Thyroid gland (tissue), 4 donors: ENCODE measurements around the gene CHN2. TPM values are rescaled to one million over a fixed set of nuclear protein-coding genes. Genes with fewer than 3 reads are reported as not detected.

Experiments used
- DNase-seq, 2 donors: peaks; one replicate each; pipeline ENCODE4 v3.0.0-alpha.2; 2019
- H3K27ac ChIP-seq, 3 donors: fragments of 200-600 bp; sonication (generic); 1 replicate in 2 of 3; 2 replicates in 1 of 3; pipeline ENCODE4 v1.5.1; 2016 to 2019; ENCODE audit warnings: mild to moderate bottlenecking in 1 of 3, moderate library complexity in 1 of 3
- H3K27me3 ChIP-seq: fragments of 200-600 bp; sonication (generic); one replicate; pipeline ENCODE4 v1.5.1; 2019
- H3K36me3 ChIP-seq, 2 donors: fragments of 200-600 bp; sonication (generic); one replicate each; pipeline ENCODE4 v1.5.1; 2016 to 2019
- H3K4me1 ChIP-seq, 2 donors: fragments of 200-600 bp; sonication (generic); one replicate each; pipeline ENCODE4 v1.5.1; 2017 to 2019
- H3K4me3 ChIP-seq, 3 donors: fragments of 200-600 bp; sonication (generic); replicated peaks in 1 of 3; 1 replicate in 2 of 3; 2 replicates in 1 of 3; pipeline ENCODE4 v1.5.1; 2016; ENCODE audit warnings: mild to moderate bottlenecking in 1 of 3
- H3K9me3 ChIP-seq: fragments of 200-600 bp; sonication (generic); one replicate; pipeline ENCODE4 v1.5.1; 2017
- POLR2A ChIP-seq, 2 donors: fragments of 450-650 bp; IDR thresholded peaks; one replicate each; pipeline ENCODE4 v1.6.1; 2017; ENCODE audit warnings: antibody characterized with exemption in 2 of 2, mild to moderate bottlenecking in 2 of 2, moderate library complexity in 1 of 2
- WGBS, 2 donors: methylation state at CpG; one replicate each; pipeline ENCODE4 v1.1.5; 2017; 5-methylcytosine and 5-hydroxymethylcytosine counted together
- intact Hi-C: fragments of 100-400 bp; cut with DNase I; formaldehyde crosslinking; loops from one replicate; pipeline ENCODE4 v1.15.1; 2023
- total RNA-seq, 4 donors: library from RNA; depleted of rRNA; stranded (reverse); fragments of >200 nt; gene quantifications; one replicate each; pipeline ENCODE4 v1.2.3, GENCODE V29; 2016
- TF ChIP-seq, protein P1 (sequence below), 6 experiments: fragments of 200-600 bp in 3 of 6; fragments of 450-650 bp in 3 of 6; sonication (generic) in 3 of 6; IDR thresholded peaks; one replicate each; pipeline ENCODE4 v1.5.1; 2016 to 2019; ENCODE audit warnings: antibody characterized with exemption in 6 of 6, mild to moderate bottlenecking in 2 of 6, inconsistent platforms in 1 of 6, moderate library complexity in 1 of 6

CHN2 gene
- total RNA-seq, 4 donors from 2014 or later = 11.7 to 54.3 (median 41.4) TPM

DNA sequence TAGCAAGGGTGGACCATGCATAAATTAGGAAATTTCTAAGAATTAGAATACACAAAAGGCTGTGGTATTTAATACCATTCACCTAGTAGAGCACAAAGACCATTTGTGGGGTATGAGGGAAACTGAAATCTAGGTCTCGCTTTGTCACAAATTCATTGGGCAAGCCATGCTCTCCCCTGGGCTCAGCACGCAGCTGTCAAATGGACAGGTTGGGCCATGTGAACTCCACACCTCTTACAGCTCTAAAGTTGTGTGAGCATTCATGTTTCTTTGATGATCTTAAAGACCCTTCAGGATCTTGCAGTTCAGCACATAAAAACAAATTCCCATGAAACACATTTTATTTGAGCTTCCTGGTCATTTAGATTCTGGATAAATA, 121.3 kb downstream of the CHN2 start:
- H3K36me3 ChIP-seq = no peaks in the 10 kb centered on the region
- no peak overlapping the region for H3K27ac ChIP-seq
- H3K9me3 ChIP-seq = no peaks in the 10 kb centered on the region
- no peak overlapping the region for H3K4me3 ChIP-seq
- no peak for TF ChIP-seq POLR2A (IDR thresholded peaks at IDR 0.05)
- TF ChIP-seq, protein P1, sequence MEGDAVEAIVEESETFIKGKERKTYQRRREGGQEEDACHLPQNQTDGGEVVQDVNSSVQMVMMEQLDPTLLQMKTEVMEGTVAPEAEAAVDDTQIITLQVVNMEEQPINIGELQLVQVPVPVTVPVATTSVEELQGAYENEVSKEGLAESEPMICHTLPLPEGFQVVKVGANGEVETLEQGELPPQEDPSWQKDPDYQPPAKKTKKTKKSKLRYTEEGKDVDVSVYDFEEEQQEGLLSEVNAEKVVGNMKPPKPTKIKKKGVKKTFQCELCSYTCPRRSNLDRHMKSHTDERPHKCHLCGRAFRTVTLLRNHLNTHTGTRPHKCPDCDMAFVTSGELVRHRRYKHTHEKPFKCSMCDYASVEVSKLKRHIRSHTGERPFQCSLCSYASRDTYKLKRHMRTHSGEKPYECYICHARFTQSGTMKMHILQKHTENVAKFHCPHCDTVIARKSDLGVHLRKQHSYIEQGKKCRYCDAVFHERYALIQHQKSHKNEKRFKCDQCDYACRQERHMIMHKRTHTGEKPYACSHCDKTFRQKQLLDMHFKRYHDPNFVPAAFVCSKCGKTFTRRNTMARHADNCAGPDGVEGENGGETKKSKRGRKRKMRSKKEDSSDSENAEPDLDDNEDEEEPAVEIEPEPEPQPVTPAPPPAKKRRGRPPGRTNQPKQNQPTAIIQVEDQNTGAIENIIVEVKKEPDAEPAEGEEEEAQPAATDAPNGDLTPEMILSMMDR (IDR thresholded peaks at IDR 0.05) = no peak
- intact Hi-C loops = no loop called here
- WGBS, 2 donors = 94 to 95% methylated on average over 2 of the region's 2 CpGs
- H3K4me1 ChIP-seq = no peaks in the 10 kb centered on the region
- H3K27me3 ChIP-seq = no peaks in the 10 kb centered on the region
- no peak for DNase-seq

DNA sequence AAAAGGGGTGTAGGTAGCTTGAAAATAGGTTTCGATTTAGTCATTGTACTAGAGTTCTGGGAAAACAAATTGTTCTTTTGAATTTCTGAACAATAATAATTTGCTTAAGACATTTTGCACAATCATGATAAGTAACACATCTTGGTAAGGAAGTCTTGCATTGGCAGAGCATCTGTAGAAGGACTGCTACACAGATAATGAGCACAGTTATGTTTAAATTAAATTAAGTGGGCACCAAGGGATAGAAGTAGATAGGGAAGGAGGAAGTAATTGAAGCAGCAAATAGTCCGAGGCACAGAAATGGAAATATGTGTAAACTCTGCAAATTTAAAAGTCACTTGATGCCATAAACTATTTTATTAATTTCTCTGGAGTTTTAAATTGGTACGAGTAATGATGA, 122.4 kb downstream of the CHN2 start:
- no peaks in the 10 kb centered on the region for H3K9me3 ChIP-seq
- no peak overlapping the region for H3K4me3 ChIP-seq
- no peak for DNase-seq
- H3K36me3 ChIP-seq = no peaks in the 10 kb centered on the region
- 90 to 93% methylated on average over 3 of the region's 3 CpGs for WGBS, 2 donors
- no peaks in the 10 kb centered on the region for H3K4me1 ChIP-seq
- no peak overlapping the region for H3K27ac ChIP-seq
- intact Hi-C loops = no loop called here
- H3K27me3 ChIP-seq = no peaks in the 10 kb centered on the region
- TF ChIP-seq, protein P1 (IDR thresholded peaks at IDR 0.05) = no peak
- no peak for TF ChIP-seq POLR2A (IDR thresholded peaks at IDR 0.05)

DNA sequence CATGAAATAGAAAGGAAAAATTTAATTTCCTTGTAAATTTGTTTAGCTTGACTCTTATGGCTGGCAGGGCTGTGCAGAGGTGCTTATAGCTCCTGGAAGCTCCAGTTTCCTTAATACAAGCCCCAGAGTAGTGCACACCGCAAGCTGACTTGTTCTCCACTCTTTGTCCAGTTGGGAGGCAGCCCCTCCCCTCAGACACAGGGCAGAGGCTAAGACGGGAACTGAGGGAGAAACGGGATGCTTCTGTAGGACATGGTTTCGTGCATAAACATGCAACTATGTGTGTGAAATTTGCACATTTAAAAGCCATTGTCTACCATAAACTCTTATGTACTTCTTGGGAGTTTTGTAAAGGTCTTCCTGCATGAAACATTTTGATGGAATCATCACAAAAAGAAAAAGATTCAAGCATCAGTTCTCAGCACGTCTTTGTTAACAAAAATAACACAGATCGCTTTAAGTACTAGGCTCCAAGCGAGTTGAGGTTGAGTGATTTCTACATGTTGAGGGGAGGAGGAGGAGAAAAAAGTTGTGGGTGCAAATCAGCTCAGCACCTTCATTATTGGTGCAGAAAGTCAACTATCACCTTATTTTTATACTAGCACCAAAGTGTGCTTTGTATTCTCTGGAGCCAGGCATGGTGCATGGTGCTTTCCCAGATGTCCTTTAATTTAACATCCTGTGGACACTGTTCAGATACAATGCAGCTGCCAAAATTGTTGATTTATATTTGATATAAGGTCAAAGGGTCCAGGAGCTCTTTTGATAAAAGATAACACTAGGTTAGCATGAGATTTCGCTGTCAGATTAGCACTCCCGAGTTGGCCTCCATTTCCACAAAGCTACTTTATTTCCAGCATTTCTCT, 124.5 kb downstream of the CHN2 start:
- Histone ChIP-seq H3K4me3 (no peak overlapping the region), H3K36me3 (no peaks in the 10 kb centered on the region), H3K9me3 (no peaks in the 10 kb centered on the region), H3K4me1 (no peaks in the 10 kb centered on the region), H3K27ac (no peak overlapping the region), H3K27me3 (no peaks in the 10 kb centered on the region)
- WGBS, 2 donors = 53 to 62% methylated on average over 9 of the region's 9 CpGs
- intact Hi-C loops = no loop called here
- TF ChIP-seq, protein P1 (IDR thresholded peaks at IDR 0.05) = no peak
- no peak for TF ChIP-seq POLR2A (IDR thresholded peaks at IDR 0.05)
- DNase-seq = no peak

DNA sequence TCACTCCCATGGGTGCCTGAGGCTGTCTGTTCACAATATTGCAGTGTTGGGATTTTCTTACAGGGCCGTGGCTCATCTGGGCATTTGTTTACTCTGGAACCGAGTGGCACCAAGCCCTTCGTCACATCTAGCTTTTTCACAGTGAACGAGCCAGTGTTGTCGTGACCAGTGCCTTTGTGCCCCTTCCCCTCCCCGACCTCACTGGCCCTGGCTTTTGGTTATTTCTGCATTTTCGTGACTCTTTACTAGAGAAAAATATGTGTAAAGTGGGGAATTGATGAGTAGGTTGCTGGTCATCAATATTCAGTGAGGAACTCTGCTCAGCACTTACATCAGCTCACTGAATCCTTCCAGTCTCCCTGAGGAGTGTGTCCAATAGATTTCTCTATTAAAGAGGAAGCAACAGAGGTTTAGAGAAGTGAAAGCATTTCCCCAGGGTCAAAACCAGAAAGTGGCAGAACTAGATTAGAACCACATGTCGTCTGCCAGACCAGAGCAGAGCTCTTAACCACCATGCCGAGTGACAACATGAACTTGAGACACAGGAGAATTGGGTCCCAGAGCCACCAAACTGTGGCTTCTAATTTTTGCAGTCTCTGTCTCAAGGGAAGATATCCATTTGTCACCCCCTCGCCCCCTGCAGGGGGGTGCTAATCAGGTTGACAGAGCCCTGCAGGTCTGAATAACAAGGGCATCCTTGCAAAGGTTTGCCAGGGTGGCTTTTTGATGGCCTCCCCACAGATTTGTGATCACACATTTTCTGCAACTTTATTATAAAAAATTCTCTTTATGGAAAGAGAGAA, 125.3 kb downstream of the CHN2 start:
- Histone ChIP-seq H3K9me3 (no peaks in the 10 kb centered on the region), H3K36me3 (no peaks in the 10 kb centered on the region), H3K27me3 (no peaks in the 10 kb centered on the region), H3K4me1 (no peaks in the 10 kb centered on the region), H3K4me3 (no peak overlapping the region), H3K27ac (no peak overlapping the region)
- intact Hi-C loops = no loop called here
- no peak for TF ChIP-seq POLR2A (IDR thresholded peaks at IDR 0.05)
- TF ChIP-seq, protein P1 (IDR thresholded peaks at IDR 0.05) = no peak
- no peak for DNase-seq
- 67 to 70% methylated on average over 10 of the region's 10 CpGs for WGBS, 2 donors

DNA sequence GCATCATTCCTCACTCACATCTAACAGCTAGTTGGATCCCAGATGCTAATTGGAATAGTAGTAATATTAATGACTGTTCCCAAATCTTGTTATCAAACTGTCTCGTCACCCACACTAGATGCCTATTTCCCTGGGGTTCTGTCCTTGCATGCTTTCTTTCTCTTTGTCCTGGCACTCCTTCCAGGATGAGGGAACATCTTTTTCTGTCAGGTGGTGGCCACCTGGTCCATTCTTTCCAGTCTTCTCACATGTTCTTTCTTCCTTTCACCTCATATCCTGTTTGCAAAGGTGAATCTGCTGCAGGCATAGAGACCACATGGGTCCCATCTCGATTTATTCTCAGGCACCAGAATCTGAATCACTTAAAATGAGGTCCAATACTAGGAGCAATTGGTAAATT, 126.0 kb downstream of the CHN2 start:
- Histone ChIP-seq H3K4me1 (no peaks in the 10 kb centered on the region), H3K4me3 (no peak overlapping the region), H3K36me3 (no peaks in the 10 kb centered on the region), H3K27ac (no peak overlapping the region), H3K27me3 (no peaks in the 10 kb centered on the region), H3K9me3 (no peaks in the 10 kb centered on the region)
- 70 to 88% methylated on average over 2 of the region's 2 CpGs for WGBS, 2 donors
- TF ChIP-seq, protein P1 (IDR thresholded peaks at IDR 0.05) = no peak
- TF ChIP-seq POLR2A (IDR thresholded peaks at IDR 0.05) = no peak
- intact Hi-C loops = no loop called here
- DNase-seq = no peak
